Astrocyte of the spinal cord (primary cell): ENCODE results near the gene SHISAL1.

Experiments used
- DNase-seq: peaks from one replicate; pipeline ENCODE4 v3.0.0; 2011; ENCODE audit warnings: low read depth, low spot score
- H3K4me3 ChIP-seq: 2 replicates; pipeline ENCODE4 v1.5.1; 2011; ENCODE audit warnings: low read depth, mild to moderate bottlenecking, low read length, moderate library complexity
- in situ Hi-C: cut with HindIII; loops from 2 replicates; pipeline ENCODE4 v1.10.0; 2017; ENCODE audit warnings: low sequenced_read_pairs
- TF ChIP-seq, protein P1 (sequence below): IDR thresholded peaks from 2 replicates; pipeline ENCODE4 v1.5.1; 2012; ENCODE audit warnings: low read depth, mild to moderate bottlenecking, low read length, inconsistent platforms

The SHISAL1 gene

DNA sequence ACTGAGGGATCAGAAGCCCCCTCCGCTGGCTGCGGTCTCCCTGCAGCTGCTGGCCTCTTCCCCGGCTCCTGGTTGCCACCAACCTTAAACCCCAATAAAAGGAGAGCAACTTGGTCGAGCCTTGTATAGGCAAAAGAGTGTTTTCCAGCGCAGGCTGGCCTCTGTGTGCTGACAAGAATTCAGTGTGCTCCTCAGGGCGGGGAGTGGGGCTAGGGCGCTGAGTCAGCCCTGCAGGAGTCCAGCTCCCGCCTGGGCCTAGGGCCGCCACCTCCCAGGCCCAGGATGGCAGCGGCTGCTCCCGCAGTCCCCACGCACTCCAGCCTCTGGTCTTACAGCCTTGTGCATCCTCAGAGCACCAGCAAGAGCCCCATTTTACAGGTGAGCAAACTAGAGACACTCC lies at the start of gene SHISAL1:
TSS of gene SHISAL1 (minus strand) at position 186 of the 400 bp plus-strand sequence. CDS start 12,006 bp downstream, outside the sequence.
- TF ChIP-seq, protein P1, sequence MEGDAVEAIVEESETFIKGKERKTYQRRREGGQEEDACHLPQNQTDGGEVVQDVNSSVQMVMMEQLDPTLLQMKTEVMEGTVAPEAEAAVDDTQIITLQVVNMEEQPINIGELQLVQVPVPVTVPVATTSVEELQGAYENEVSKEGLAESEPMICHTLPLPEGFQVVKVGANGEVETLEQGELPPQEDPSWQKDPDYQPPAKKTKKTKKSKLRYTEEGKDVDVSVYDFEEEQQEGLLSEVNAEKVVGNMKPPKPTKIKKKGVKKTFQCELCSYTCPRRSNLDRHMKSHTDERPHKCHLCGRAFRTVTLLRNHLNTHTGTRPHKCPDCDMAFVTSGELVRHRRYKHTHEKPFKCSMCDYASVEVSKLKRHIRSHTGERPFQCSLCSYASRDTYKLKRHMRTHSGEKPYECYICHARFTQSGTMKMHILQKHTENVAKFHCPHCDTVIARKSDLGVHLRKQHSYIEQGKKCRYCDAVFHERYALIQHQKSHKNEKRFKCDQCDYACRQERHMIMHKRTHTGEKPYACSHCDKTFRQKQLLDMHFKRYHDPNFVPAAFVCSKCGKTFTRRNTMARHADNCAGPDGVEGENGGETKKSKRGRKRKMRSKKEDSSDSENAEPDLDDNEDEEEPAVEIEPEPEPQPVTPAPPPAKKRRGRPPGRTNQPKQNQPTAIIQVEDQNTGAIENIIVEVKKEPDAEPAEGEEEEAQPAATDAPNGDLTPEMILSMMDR = no peak
- DNase-seq = peak; percentile 50
- in situ Hi-C loops = no loop called here
- H3K4me3 ChIP-seq = no peak within 1 kb of the TSS

- DNase-seq = no peak
- no peak overlapping the region for H3K4me3 ChIP-seq
- TF ChIP-seq, protein P1 = no peak
- in situ Hi-C loops = no loop called here
Observed at GRCh38 chr22:44361391-44362126, 48.8 kb upstream of the SHISAL1 start.

- in situ Hi-C loops = no loop called here
- TF ChIP-seq, protein P1 = peak; percentile 40
- peak; percentile 71 for DNase-seq
- H3K4me3 ChIP-seq = no peak overlapping the region
Observed at GRCh38 chr22:44360668-44361381, 48.1 kb upstream of the SHISAL1 start.

DNA sequence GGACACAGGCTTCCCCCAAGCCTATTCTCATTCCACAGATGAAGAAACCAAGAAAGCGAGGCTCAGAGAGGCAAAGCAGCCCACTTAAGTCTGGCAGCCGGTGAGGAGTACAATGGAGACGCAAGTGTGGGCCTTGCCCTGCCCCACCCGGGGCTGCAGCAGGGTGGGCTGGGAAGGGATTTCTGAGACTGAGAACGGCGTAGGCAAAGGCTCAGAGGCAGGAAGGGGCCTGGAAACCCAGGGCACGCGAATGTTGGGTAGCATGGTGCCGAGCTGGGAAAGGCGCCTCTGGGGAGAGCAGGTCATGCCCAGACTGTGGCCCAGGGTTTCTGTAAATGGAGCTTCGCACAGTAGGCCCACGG lies 47.5 kb upstream of the SHISAL1 start:
- no peak overlapping the region for H3K4me3 ChIP-seq
- DNase-seq = no peak
- in situ Hi-C loops = no loop called here
- TF ChIP-seq, protein P1 = no peak

DNA sequence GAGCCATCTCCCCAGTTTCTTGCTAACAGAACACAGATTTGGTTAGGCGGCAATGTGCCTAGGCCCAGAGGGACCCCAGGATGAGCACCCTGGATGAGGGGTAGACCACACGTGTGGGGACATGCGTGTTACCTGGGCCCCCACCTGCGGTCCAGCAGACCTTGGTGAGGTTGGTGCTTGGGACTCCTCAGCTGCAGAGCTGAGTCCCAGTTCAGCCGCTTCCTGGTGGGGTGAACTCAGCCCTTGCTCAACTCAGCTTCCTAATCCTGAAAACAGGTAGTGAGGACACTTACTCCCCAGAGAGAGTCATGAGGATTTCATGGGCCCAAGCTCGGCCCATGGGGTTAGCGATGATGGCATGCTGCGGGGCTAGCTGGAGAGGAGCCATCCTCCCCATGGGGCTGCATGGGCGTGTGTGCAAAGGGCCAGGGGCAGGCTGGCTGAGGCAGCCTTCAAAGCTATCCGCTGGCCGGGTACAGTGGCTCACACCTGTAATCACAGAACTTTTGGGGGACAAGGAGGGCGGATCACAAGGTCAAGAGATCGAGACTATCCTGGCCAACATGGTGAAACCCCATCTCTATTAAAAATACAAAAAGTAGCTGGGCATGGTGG lies 46.9 kb upstream of the SHISAL1 start:
- in situ Hi-C loops = no loop called here
- TF ChIP-seq, protein P1 = no peak
- no peak for DNase-seq
- no peak overlapping the region for H3K4me3 ChIP-seq

DNA sequence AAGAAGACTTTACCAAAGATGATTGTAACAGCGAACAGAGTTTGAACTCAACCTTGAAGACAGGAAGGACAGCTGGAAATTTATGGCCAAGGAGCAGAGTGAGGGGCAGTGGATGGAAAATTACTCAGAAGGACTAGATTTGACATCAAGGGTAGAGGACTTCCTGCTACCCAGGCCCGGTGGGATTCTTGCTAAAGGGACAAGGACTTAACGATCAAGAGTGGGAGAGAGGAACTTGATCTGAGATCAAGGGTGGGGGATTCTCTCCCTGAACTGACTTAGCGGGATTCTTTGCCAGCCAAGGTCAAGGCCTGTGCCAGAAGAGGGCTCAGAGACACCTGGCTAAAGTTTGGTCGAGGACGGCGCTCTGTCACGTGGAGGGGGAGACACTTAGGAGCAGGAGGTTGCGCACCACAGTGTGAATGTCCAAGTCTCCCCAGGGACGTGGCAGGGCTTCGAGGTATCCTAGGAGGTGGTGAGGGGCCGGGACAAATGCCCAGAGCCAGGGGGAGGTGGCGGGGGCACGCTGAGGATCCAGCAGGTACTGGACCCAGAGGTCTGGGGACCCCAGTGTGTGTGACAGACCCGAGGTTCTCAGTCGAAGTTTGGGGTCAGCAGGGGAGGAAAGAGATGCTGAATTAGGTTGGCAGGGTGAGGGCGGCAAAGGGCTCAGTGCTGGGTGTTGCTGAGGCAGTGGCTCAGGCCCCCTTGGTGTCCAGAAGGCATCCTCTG lies 46.1 kb upstream of the SHISAL1 start:
- TF ChIP-seq, protein P1 = no peak
- no peak overlapping the region for H3K4me3 ChIP-seq
- no peak for DNase-seq
- in situ Hi-C loops = no loop called here
